Stimulated activated CD8-positive, alpha-beta memory T cell treated with anti-CD3 and anti-CD28 coated beads, Interleukin-2, amount 100 ng/mL, for 1 hour (primary cell): ENCODE results near the gene HNRNPH2.

Experiments used
- DNase-seq, 2 donors: peaks; one replicate each; pipeline ENCODE4 v3.0.0-alpha.2; 2020; ENCODE audit warnings: low read depth in 2 of 2

HNRNPH2 gene

DNA sequence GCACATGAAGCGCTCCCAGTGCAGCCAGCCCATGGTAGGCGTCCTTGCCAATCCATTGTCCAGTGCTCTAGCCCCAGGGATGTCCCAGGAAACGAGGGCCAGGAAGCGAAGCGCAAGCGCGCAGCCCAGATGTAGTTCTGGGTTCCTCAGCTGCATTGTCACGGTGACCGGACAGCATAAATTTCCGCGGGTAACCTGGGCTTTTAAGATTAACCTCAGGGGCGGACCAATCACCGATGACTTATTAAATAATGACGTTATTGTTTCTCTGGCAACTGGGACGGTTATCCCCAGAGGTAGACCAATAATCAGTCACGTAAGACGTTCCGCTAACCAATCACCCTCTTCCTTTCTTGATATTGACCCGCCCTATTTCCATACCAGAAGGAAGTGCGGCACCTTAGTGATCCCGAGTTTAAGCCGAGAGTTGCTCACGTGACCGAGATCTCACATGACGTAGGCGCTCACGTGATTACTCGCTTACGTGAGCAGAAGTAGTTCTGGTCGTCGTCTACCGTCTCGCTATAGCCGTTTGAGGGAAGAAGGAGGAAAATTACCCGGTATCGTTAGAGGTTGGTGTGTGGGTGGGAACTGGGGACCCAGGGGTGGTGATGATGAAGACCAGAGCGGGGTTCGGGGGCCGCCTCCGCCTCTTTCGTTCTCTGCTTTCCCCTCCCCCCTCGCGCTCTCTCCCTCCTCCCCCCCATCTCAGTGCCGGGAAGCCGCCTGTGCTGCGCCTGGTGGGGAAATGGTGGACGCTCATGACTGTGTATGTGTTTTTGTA, at the start of gene HNRNPH2, which contains the start of gene GLA:
Gene HNRNPH2, plus strand, starts transcription at position 475 of the 784 bp plus-strand sequence. CDS start 3,767 bp downstream, outside the sequence.
Gene GLA, minus strand, starts transcription at position 178 of the 784 bp plus-strand sequence. Its CDS starts 22 bp downstream, at position 156.
- peak; percentile 70 to 72 for DNase-seq

DNA sequence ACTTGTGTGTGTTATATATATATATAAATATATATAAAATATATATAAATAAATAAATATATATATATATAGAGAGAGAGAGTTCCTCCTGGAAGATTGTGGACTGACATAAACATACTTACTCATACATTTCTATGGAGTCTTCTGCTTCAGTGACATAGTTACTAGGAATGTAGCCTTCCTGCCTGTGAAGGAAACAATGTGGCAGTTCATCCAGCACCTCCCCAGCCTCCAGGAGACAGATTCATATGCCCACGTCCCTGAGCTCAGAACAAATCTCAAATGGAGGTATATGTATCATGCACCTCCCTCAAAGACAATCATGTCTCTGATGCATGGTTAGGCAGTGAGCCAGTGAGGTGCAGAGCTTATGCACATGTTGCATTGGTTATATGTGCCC, 48.1 kb upstream of the HNRNPH2 start:
- no peak for DNase-seq

- no peak for DNase-seq
Observed at GRCh38 chrX:101360390-101360789, 47.6 kb upstream of the HNRNPH2 start.

DNA sequence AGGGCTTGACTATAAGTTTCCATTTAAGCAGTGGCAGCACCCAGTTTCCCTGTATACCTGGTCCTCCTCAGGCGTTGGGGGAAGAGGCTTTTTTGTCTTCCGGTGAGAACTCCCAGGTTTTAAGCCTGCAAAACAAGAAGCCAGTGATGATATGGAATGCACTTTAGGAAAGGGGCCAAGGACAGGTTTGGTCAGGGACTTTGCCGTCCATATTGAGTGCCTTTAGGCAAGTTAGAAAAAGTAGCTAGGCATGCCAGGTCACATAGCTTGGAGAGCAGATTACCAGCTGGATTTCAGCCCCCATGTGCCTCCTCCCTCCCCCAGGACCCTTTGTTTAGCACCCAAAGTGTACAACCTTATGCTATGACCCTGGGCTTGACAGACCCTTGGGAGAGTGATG, 45.9 kb upstream of the HNRNPH2 start:
- DNase-seq: no peak

- no peak for DNase-seq
Observed at GRCh38 chrX:101362757-101363156, 45.3 kb upstream of the HNRNPH2 start.

- no peak for DNase-seq
Observed at GRCh38 chrX:101365301-101365795, 42.7 kb upstream of the HNRNPH2 start.

- DNase-seq: no peak
Observed at GRCh38 chrX:101368800-101369199, 39.2 kb upstream of the HNRNPH2 start.

GRCh38 chrX:101369687-101370086, 38.3 kb upstream of the HNRNPH2 start:
- no peak for DNase-seq

DNA sequence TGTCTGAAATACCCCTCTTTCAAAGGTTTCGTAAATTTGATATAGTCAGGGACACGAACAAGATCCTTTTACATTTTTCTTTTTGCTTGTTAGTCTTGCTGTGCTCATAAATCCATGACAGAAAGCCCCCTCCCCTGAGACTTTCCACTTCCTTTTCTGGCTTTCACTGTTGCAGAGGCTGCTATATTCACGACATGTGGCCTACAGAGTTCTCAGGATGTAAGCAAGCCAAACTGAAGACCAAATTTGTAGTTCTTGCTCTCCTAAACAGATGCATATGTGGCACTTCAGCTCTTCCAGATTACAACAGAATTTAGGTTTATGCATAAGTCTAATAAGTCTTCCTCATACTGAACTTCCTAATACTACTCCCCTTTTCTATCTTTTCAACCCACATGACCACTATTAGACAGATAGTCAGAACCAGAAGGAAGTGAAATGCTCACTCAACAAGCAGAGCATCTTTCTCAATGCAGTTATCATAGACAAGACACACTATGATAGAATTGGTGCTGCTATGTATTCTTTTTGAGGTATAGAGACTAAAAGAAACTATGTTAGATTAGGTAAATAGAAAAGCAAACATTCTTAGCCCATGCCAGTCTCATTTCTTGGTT, 37.0 kb upstream of the HNRNPH2 start:
- no peak for DNase-seq

DNA sequence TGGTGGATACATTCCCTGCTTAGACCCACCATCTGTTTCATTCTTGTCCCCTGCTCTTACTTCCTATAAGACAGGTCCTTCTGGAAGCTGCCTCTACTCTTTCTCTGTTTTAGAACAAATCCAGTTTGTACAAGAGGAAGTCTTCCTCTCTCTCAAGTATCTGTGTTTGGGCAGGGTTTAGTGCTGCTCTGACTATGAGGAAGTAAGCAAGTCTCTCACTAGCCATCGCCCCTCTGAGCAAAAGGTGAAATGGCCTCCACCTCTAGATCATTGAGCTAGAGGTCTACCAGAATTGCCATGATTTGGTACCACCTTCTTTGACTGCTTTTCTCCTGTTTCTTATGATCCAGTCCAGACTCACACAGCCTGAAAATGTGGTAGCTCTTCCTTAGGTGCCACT, 30.5 kb upstream of the HNRNPH2 start:
- no peak for DNase-seq

GRCh38 chrX:101383679-101384205, 24.3 kb upstream of the HNRNPH2 start:
- DNase-seq: no peak

- DNase-seq: no peak
Observed at GRCh38 chrX:101385026-101385684, 22.9 kb upstream of the HNRNPH2 start.

- DNase-seq: no peak
Observed at GRCh38 chrX:101385795-101386541, 22.1 kb upstream of the HNRNPH2 start, which contains the start of gene BTK. TSS of gene BTK (minus strand) at chrX:101386191. CDS start at chrX:101375284, 10,907 bp downstream.

GRCh38 chrX:101386542-101386885, 21.5 kb upstream of the HNRNPH2 start:
- no peak for DNase-seq

GRCh38 chrX:101388604-101389003, 19.4 kb upstream of the HNRNPH2 start:
- no peak for DNase-seq

GRCh38 chrX:101390664-101391525, 17.1 kb upstream of the HNRNPH2 start, which contains the start of gene RPL36A:
TSS of gene RPL36A (plus strand) at chrX:101391011. CDS start at chrX:101391044, 33 bp downstream.
- peak; percentile 48 to 65 for DNase-seq

DNA sequence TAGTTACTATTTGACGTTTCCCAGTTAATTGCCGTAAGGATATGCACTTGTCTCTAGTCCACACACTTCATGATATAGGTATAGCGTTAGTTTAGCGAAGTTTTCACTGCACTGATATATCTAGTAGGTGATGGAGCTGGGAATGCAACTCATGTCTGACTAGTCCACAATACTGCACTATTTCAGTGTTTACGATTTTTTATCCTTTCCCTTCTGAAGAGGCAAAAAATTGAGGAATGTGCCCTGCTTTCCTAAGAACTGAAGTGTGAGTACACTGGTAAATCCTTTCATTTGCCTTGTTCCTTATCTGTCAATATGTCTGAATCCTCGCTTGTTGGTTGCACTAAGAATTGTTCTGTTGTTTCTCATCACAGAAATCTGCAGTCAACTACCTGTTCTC, 16.2 kb upstream of the HNRNPH2 start:
- no peak for DNase-seq

- no peak for DNase-seq
Observed at GRCh38 chrX:101393530-101394305, 14.3 kb upstream of the HNRNPH2 start.

GRCh38 chrX:101394372-101394771, 13.7 kb upstream of the HNRNPH2 start:
- no peak for DNase-seq

DNA sequence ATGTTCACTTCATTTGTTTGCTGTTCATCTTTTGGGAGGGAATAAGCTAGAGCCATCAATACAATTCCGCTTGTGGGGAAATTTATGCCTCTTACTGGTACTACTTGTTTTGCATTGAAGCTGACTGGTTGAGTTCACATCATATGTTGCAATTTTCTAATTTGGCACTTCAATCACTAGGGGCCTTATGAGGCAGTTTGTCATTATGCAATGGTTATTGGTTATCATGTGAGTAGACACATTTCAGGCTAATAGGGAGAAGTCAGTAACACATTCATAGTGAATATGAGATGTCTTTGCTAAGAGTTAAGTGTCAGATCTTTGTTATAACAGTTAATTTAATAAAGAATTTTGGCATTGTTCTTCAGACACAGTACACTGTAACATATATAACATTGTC, 12.2 kb upstream of the HNRNPH2 start:
- DNase-seq: no peak
